ENCODE measurements around the gene EEPD1.

Gene EEPD1

GRCh38 chr7:36226151-36226550 lies 73.1 kb downstream of the EEPD1 start:
- DNase-seq (ENCODE audit: low spot score), result no peak
- TF ChIP-seq CTCF (IDR thresholded peaks at IDR 0.05; ENCODE audit: extremely low read depth, missing control alignments), result no peak

GRCh38 chr7:36227223-36227622 lies 74.2 kb downstream of the EEPD1 start:
- no peak for TF ChIP-seq CTCF (IDR thresholded peaks at IDR 0.05; ENCODE audit: extremely low read depth, missing control alignments)
- no peak for DNase-seq (ENCODE audit: low spot score)

- DNase-seq (ENCODE audit: low spot score), result no peak
- no peak for TF ChIP-seq CTCF (IDR thresholded peaks at IDR 0.05; ENCODE audit: extremely low read depth, missing control alignments)
Measured at GRCh38 chr7:36228039-36228438, 75.0 kb downstream of the EEPD1 start.

GRCh38 chr7:36231406-36231805 lies 78.4 kb downstream of the EEPD1 start:
- no peak for TF ChIP-seq CTCF (IDR thresholded peaks at IDR 0.05; ENCODE audit: extremely low read depth, missing control alignments)
- DNase-seq (ENCODE audit: low spot score), result no peak

GRCh38 chr7:36232555-36232954 lies 79.5 kb downstream of the EEPD1 start:
- no peak for DNase-seq (ENCODE audit: low spot score)
- TF ChIP-seq CTCF (IDR thresholded peaks at IDR 0.05; ENCODE audit: extremely low read depth, missing control alignments), result no peak

- TF ChIP-seq CTCF (IDR thresholded peaks at IDR 0.05; ENCODE audit: extremely low read depth, missing control alignments), result no peak
- DNase-seq (ENCODE audit: low spot score), result no peak
Measured at GRCh38 chr7:36232971-36233550, 80.0 kb downstream of the EEPD1 start.

- DNase-seq (ENCODE audit: low spot score), result no peak
- no peak for TF ChIP-seq CTCF (IDR thresholded peaks at IDR 0.05; ENCODE audit: extremely low read depth, missing control alignments)
Measured at GRCh38 chr7:36236073-36236472, 83.0 kb downstream of the EEPD1 start.
